Endothelial cell (in vitro differentiated cells): ENCODE results near the gene LRR1. TPM values are rescaled to one million over a fixed set of nuclear protein-coding genes. Genes with fewer than 3 reads are reported as not detected.

ENCODE experiments used
- DNase-seq: peaks from one replicate; pipeline ENCODE4 v3.0.0; 2021; ENCODE audit warnings: low spot score
- H3K27ac Mint-ChIP-seq: one replicate; pipeline ENCODE4 v1.8.0; 2021; ENCODE audit warnings: mixed read lengths, inconsistent platforms; ENCODE audit not compliant: unreplicated experiment
- H3K27me3 Mint-ChIP-seq: one replicate; pipeline ENCODE4 v1.8.0; 2021; ENCODE audit warnings: mild to moderate bottlenecking, moderate library complexity, mixed read lengths, inconsistent platforms; ENCODE audit not compliant: unreplicated experiment
- H3K36me3 Mint-ChIP-seq: one replicate; pipeline ENCODE4 v1.8.0; 2021; ENCODE audit warnings: mild to moderate bottlenecking, low read depth, mixed read lengths, inconsistent platforms; ENCODE audit not compliant: unreplicated experiment
- H3K4me1 Mint-ChIP-seq: one replicate; pipeline ENCODE4 v1.8.0; 2021; ENCODE audit warnings: mild to moderate bottlenecking, mixed read lengths, inconsistent platforms; ENCODE audit not compliant: unreplicated experiment
- H3K4me3 Mint-ChIP-seq: one replicate; pipeline ENCODE4 v1.8.0; 2021; ENCODE audit warnings: mild to moderate bottlenecking, mixed read lengths, inconsistent platforms; ENCODE audit not compliant: unreplicated experiment
- H3K9me3 Mint-ChIP-seq: one replicate; pipeline ENCODE4 v1.8.0; 2021; ENCODE audit warnings: mixed read lengths, inconsistent platforms; ENCODE audit not compliant: unreplicated experiment
- total RNA-seq: library from RNA; stranded (reverse); fragmentation: NEBNext Ultra II Directional; extraction: Animal tissue kit (Norgen Biotek cat#: 25700); gene quantifications from one replicate; pipeline ENCODE4 v1.2.1, GENCODE V29; 2021; ENCODE audit not compliant: unreplicated experiment
- TF ChIP-seq, protein P1 (sequence below): fragments of 200-600 bp; sonication (generic); IDR thresholded peaks from one replicate; pipeline ENCODE4 v1.5.0; 2021; ENCODE audit warnings: antibody characterized with exemption; ENCODE audit not compliant: unreplicated experiment

LRR1 gene
- total RNA-seq, 1 donor from 2014 or later: 12.9 TPM

DNA sequence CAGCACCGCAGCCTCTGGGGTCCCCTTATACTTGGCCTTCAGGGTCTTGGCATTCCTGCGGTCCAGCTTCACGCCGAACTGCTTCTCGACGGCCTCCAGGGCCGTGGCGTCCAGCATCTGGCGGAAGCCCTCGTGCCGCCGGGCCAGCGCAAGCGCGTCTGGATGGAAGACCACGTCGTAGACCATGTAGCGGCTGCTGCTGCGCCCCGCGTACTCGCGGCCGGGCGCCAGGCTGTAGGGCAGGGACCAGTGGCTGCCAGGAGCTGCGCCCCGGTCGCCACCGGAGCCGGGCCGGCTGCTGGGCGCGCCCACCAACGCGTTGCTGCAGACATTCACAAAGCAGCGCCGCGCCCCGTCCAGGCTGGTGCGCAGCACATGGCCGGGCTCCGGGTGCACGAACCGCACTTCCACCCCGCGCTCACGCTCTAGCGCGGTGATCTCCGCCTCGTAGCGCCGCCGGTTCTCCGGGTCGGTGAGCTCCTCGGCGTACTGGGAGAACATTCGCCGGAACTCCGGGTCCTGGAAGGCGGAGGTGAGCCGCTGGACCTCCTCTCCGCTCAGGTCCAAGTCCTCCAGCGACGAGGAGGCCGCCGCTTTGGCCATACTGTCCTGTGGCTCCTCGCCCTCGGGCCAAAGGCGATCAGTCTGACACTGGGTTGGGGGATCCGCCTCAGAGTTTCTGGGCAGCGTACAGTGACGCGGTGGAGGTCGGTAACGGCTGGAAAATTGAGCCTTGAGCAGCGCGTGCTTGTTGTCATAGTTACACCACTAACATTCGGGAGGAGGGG, 36.0 kb downstream of the LRR1 start, which contains the start of gene DNAAF2:
TSS of gene DNAAF2 (minus strand) at position 698 of the 788 bp plus-strand sequence. CDS start at position 603, 95 bp downstream.
- TF ChIP-seq, protein P1, sequence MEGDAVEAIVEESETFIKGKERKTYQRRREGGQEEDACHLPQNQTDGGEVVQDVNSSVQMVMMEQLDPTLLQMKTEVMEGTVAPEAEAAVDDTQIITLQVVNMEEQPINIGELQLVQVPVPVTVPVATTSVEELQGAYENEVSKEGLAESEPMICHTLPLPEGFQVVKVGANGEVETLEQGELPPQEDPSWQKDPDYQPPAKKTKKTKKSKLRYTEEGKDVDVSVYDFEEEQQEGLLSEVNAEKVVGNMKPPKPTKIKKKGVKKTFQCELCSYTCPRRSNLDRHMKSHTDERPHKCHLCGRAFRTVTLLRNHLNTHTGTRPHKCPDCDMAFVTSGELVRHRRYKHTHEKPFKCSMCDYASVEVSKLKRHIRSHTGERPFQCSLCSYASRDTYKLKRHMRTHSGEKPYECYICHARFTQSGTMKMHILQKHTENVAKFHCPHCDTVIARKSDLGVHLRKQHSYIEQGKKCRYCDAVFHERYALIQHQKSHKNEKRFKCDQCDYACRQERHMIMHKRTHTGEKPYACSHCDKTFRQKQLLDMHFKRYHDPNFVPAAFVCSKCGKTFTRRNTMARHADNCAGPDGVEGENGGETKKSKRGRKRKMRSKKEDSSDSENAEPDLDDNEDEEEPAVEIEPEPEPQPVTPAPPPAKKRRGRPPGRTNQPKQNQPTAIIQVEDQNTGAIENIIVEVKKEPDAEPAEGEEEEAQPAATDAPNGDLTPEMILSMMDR: no peak
- DNase-seq: peak; percentile 57
- Mint-ChIP-seq H3K27ac (peak within 1 kb of the TSS; percentile 99), H3K4me1 (peaks cover 16% of the 10 kb centered on the region), H3K27me3 (peaks cover 19% of the 10 kb centered on the region), H3K36me3 (peaks cover 17% of the 10 kb centered on the region), H3K4me3 (peak within 1 kb of the TSS; percentile 99), H3K9me3 (no peaks in the 10 kb centered on the region)

- TF ChIP-seq, protein P1: no peak
- Mint-ChIP-seq H3K36me3 (peaks cover 17% of the 10 kb centered on the region), H3K4me1 (peaks cover 15% of the 10 kb centered on the region), H3K4me3 (peak overlapping the region; percentile 15), H3K27ac (peak overlapping the region; percentile 16), H3K27me3 (peaks cover 19% of the 10 kb centered on the region), H3K9me3 (no peaks in the 10 kb centered on the region)
- DNase-seq: no peak
Measured at GRCh38 chr14:49636866-49637265, 38.1 kb downstream of the LRR1 start.

DNA sequence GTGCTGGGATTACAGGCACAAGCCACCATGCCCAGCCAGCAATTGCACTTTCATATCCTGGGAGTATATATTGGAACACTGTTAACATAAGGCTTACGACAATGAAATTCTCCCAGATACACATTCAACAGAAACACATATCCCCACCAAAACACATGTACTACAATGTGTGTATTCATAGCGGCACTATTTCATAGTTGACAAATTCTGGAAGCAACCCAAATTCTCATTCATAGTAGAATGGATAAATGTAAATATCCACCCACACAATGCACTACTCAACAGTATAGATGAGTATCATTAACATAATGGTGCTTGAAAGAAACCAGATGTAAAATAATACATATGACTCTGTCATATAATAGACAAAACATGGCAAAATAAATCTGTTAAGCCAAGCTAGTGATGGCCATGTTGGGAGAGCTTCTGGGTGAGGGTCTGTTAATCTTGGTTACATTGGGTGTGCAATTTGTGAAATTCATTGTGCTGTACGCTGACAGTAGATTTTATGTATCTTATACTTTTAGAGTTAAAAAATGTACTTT, 38.9 kb downstream of the LRR1 start:
- no peak overlapping the region for H3K4me3 Mint-ChIP-seq
- H3K36me3 Mint-ChIP-seq: peaks cover 20% of the 10 kb centered on the region
- no peak for DNase-seq
- peaks cover 12% of the 10 kb centered on the region for H3K4me1 Mint-ChIP-seq
- H3K9me3 Mint-ChIP-seq: no peaks in the 10 kb centered on the region
- H3K27ac Mint-ChIP-seq: peak overlapping the region; percentile 64
- TF ChIP-seq, protein P1: no peak
- peaks cover 17% of the 10 kb centered on the region for H3K27me3 Mint-ChIP-seq

DNA sequence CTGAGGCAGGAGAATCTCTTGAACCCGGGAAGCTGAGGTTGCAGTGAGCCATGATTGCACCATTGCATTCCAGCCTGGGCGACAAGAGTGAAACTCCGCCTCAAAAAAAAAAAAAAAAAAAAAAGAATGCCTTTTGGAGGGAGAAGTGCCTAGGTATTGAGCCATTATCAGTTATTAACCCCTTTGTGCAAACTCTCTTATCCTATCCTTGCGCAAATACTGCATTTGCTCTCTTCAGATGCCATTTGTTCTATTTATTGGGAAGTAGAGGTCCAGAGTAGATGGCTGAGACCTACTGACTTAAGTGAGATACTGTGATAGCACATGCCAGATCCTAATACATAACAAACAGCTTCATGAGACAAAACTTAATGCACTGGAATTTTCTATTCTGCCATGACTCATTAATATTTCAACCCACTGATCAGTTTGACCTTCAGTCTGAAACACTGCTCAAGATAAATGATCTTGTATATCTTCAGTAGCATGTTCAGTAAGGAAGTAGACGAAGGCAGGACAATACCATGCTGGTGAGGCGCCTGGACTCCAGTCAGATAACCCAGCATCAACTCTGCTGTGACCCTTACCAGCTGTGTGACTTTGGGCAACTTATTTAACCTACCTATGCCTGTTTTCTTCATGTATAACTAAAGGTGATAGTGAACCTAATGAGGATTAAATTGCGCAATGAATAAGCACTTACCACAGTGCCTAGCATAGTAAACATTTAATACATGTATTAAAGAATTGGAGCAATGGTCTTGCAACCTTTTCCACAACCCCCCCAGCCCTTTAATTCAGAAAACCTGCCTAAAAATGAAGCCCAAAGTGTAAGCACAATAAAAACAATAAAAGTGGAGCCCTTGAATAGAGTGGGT, 42.0 kb downstream of the LRR1 start:
- peaks cover 6% of the 10 kb centered on the region for H3K27me3 Mint-ChIP-seq
- peaks cover 4% of the 10 kb centered on the region for H3K4me1 Mint-ChIP-seq
- TF ChIP-seq, protein P1: no peak
- no peaks in the 10 kb centered on the region for H3K9me3 Mint-ChIP-seq
- DNase-seq: no peak
- no peak overlapping the region for H3K27ac Mint-ChIP-seq
- H3K36me3 Mint-ChIP-seq: peaks cover 17% of the 10 kb centered on the region
- no peak overlapping the region for H3K4me3 Mint-ChIP-seq
